ENCODE results near the gene FJX1.
A peak's percentile ranks its signal among the peaks of the same experiment; 100 is the strongest.
"Not testable (repeated sequence)": the region's sequence is repeated elsewhere in the genome, so short reads cannot be mapped to it uniquely, and the experiment has no call there.

The FJX1 gene

DNA sequence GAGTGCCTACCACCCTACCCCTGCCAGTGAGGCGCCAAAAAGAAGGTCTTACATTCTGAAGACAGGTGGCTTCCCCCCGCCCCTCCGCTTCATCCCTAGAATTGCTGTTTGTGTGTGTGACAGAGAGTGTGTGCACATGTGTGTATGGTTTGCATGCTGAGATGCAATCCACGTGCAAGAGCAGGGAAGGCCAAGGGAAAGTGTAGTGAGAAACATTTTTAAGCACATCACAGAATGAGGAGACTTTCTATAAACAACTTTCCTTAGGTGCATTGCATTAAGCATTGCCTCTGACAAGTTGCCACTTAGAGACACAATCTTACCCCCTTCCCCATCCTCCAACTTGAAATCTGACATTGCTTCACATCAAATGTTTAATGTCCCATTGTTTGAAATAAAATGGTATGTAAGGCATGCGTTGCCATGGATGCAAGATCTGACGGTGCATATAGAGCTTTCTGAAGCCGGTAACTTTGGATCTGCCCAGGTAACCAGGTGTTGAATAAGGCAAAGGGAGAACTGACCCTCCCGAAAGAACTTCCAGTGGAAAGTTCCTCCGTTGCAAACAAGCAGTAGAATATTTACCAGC, 21.4 kb downstream of the FJX1 start:
- DNase-seq: no peak

DNA sequence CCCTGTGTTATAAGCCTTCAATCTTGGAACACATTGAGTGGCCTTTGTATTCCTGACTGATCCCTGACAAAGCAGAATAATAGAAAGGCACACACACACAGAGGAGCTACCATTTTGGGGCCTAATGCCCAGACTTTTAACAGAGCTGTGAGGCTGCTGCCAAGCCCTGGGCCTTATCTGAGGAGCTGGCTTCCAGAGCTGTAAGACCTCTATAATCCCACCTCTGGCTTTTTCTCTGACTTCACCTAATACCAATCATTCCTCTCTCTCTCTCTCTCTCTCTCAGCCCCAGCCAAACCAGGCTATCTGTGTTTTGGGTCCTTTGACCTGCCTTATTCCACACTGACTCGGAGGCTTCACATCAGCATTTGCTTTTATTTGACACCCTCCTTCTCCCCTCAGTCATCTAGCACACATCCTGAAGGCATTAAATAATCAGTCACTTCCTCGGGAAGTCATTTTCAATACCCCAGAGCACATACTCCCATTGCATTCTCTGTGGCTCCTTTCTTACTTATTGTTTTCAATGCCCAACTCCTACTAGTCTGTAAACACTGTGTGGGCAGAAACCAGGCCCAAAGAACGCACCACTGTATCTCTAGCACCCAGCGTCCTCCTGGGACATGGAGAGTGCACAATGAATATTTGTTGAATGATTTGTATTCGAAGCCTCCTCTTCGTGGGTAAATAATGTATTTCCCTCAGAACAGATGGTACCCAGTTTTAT, 23.1 kb downstream of the FJX1 start:
- no peak for DNase-seq

DNA sequence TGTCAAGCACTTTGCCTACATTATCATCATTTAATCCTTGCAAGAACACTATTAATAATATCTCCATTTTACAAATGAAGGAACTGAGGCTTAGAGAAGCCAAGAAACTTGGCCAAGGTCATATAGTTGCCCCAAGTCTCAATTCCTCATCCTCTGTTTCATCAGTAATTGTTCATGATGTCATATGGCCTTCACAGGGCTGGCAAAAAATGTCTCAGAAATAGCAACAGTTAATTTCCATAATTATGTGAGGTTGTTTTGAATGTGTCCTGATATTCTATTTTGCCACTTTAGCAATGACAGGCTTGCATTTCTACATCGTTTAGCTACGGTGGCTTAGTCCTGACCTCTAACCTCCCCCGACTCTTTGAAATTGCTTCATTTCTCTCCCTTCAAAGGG, 23.7 kb downstream of the FJX1 start:
- no peak for DNase-seq

DNA sequence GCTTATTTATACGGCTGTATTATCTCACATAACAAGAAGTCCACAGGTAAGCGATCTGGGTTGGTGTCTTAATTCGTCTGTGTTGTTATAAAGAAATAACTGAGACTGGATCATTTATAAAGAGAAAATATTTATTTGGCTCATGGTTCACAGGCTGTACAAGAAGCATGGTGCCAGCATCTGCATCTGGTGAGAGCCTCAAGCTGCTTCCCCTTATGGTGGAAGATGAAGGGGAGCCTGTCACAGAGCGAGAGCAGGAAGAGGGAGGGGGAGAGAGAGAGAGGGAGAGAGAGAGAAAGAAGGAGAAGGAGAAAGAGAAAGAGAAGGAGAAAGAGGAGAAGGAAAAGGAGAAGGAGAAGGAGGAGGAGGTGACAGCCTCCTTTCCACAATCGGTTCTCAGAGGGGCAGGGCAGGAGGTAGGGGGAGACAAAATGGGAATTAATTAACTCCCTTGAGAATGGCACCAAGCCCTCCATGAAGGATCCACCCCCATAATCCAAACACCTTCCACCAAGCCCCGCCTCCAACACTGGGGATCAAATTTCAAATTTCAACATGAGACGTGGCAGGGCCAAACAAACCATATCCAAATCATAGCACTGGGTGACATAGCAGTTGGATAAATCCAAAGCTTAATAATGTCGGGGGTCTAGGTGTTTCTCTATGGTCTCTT, 29.3 kb downstream of the FJX1 start:
- no peak for DNase-seq

DNA sequence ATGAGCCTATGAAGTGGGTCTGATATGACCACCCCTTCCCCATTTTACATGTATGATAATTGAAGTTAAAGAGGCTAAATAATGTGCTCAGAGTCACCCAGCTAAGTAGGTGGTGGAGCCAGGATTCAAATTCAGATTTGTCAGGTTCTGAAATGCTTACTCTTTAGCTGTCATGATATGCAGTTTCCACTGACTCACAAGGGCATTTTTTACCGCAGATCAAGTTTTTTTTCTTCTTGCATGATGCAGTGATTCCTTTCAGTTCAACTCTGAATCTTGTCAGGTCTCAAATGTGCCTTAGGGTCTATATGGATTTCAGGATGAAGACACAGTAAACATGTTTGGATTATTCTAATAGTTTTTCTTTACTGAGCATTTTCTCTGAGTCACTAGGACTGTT, 31.7 kb downstream of the FJX1 start:
- peak; percentile 10 for DNase-seq

DNA sequence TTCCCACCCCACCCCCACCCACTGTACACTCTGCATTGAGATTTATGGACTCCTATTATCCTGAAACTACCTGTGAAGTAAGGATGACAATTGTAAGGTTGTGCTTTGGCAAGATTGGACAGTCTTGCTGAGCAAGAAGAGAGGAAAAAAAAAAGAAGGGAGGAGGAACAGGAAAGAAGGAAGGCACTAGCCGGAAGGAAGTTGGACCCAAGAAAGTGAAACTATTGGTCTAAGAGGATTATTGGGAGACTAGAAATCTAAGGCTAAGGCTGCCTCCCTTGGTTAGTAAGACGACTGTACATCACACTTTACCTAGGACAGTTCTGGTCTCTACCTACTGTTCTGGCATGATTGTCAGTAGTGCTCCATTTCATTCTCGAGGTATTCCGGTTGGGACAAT, 32.2 kb downstream of the FJX1 start:
- no peak for DNase-seq

DNA sequence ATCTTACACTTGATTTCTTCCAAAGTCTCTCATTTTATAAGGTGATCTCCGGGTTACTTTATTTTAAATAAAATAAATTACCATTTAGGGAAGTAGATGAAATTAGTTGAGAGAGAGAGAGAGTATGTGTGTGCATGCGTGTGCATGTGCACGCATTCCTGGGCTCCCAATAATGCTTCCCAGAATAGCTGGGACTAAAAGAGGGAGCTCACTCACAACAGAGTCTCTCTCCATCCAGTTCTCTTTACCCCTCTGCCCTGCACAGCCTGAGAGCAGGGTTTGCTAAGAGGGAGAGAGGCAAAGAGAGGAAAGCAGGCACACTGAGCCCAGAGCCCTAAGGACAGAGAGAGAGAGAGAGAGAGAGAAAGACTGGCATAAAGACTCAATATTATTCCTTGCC, 33.0 kb downstream of the FJX1 start:
- DNase-seq: no peak

DNA sequence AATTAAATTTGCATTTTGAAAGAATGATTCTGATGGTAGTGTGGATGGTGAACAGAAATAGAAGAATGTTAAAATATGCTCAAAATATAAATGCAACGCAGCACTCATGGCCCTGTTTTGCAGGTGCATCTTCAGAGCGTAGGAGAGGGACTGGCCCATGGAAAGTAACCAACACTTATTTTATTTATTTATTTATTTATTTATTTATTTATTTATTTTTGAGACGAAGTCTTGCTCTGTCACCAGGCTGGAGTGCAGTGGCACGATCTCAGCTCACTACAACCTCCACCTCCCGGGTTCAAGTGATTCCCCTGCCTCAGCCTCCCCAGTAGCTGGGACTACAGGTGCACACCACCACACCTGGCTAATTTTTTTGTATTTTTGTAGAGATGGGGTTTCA, 34.5 kb downstream of the FJX1 start:
- not testable (repeated sequence) for DNase-seq

DNA sequence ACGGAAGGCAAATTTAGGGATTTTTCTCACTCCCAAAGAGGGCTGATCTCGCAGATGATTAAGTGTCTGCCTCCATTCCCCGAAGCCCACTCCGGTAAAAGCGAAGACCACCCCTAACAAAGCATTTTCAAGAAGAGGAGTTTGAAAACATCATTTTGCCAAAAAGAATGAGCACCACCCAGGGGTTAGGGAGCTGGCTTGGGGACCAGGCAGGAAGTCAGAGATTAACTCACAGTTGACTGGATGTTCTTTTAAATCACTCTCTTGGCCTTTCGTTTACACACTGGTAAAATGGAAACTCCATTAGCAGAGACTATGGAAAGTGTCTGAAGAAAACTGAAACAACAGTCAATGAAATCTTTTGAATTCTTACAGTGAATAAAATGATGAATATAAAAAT, 36.5 kb downstream of the FJX1 start:
- no peak for DNase-seq

DNA sequence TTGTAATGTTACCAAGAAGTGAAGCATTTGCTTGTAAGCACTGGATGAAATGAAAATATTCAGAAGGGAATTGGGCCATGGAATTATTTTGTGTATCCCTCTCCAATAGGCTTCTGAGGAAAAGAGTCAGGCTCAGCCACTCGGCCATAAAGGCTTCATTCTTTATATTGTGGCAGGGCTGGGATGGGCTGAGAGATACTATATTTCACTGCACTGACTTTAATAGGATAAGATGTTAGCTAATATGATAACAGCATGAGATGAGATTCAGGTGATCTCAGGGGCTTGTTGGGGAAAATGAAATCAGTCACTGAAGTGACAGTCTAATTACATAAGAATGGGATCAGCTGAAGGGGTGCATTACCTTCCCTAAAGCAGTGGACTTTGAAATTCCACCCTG, 37.0 kb downstream of the FJX1 start:
- DNase-seq: no peak

DNA sequence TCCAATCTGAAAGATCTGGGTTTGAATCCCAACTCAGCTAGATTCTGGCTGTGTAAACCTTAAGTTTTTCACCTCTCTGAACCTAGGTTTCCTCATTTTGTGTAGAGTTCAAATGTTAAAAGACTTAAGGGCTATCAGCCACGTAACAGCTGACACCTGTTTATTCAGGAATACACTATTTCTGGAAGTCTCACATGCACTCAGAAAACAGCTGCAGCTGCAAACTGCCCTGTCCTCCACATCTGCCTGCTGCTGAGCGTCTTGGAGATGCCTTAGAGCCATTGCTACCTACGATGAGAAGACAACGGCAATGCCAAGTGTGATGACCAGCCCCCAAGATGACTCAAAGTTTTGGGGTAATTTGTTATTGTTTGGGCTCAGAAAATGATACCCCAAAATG, 37.6 kb downstream of the FJX1 start:
- DNase-seq: no peak

DNA sequence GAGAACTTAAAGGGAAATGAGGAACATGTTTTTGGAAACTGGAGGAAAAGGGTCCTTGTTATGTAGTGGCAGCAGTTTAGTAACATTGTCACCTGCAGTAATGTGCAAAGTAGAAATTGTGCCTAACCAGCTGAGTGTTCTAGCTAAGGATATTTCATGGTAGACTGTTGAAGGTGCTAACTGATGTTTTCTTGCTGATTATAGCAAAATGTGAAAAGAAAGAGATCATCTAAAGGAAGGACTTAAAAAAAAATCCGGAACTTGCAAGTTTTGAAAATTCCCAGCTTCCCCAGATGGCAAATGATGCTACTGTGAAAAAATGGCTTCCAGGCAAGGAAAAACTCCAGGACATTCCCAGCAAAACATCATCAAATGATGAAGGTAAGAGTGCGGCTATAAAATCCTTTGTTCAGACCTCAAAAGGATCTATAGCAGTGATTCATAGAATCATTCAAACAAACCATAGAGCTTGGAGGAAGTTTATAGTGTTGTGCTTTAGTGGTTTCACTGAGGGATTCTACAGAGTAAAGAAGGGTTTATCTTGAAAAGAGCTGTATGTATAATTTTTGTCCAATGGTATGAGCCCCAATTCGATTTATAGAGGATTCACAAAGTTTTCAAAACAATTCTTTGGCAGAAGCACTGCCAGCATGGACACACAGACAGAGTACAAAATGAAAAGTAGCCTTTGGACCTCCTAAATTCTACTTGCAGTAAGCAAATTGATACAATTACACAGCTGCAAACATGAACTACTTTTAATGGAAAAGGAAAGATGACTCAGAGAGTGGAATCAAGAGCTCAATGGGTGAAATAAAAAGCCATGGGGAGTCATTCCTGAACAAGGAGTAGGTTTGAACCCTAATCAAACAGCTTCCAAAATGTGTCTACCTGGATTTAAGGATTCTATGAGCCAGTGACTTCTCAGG, 40.0 kb downstream of the FJX1 start:
- DNase-seq: no peak

DNA sequence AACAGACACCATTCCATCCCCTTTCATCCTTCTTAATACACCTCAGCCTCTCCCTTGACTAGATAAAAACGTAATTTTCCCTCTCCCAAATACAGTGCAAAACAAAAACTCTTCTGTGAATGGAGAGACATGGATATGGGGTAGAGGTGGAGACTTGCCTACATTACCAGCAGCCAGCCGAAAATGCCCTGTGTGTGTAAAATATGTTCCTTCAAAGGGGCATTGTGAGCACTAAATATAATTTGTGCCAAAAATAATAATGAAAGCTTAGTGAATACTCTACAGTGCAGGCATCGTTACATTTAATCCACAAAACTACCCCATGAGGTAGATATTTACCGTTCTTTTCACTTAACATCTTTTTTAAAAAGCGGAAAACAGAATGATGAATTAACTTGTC, 43.3 kb downstream of the FJX1 start:
- no peak for DNase-seq

DNA sequence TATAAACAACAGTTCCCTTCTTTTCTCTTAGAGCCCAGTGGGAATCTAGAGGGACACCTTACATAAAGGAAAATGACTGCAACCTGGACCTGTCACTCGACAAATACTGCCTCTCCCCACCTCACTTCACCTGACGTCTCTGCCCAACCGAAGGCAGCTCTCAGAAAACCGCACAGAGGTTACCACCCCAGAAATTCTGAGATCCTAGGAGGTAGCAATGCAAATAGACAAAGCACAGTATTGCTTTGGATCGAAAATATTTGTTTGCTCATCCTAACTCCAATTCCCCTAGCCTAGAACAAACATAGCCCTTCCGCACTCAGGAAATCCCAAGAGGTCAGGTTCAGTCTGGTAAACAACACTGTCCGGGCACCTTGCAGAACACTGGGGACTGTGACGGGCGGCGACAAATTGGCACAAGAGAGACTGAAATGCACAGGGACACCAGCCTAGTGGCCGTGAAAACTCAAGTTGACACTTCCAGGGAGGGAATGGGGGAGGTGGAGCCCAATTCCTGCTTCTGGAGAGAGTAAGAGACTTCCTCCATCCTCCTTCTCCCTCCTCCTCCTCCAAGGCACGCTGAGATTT, 43.9 kb downstream of the FJX1 start:
- DNase-seq: no peak

DNA sequence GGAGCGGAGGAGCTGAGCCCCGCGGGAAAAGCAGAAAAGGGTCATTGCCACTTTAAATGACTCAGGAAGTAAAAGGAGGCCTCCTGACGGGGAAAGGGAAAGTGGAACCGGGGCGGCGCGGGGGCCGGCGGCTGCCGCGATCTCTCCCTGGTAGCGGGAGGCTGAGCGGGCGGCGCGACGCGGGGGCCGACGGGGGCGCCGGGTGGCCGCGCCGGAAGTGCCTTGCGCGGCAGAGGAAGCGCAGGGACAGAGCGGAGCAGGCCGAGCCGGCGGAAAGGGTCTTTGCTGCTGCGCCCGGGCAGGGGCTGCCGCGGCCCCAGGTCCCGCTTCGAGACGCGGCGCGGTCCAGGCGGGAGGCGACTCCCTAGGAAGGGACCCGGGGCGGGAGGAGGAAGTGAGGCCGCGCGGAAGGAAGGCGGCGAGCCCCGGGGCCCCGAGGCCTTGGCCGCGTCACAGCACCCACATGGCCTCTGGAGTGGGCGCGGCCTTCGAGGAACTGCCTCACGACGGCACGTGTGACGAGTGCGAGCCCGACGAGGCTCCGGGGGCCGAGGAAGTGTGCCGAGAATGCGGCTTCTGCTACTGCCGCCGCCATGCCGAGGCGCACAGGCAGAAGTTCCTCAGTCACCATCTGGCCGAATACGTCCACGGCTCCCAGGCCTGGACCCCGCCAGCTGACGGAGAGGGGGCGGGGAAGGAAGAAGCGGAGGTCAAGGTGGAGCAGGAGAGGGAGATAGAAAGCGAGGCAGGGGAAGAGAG, 44.6 kb downstream of the FJX1 start, which contains the start of gene TRIM44:
TRIM44 (plus strand) TSS at position 127 of the 759 bp plus-strand sequence; CDS start at position 464, 337 bp downstream.
- peak; percentile 83 for DNase-seq

DNA sequence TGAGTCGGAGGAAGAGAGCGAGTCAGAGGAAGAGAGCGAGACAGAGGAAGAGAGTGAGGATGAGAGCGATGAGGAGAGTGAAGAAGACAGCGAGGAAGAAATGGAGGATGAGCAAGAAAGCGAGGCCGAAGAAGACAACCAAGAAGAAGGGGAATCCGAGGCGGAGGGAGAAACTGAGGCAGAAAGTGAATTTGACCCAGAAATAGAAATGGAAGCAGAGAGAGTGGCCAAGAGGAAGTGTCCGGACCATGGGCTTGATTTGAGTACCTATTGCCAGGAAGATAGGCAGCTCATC, 45.1 kb downstream of the FJX1 start:
- DNase-seq: no peak

DNA sequence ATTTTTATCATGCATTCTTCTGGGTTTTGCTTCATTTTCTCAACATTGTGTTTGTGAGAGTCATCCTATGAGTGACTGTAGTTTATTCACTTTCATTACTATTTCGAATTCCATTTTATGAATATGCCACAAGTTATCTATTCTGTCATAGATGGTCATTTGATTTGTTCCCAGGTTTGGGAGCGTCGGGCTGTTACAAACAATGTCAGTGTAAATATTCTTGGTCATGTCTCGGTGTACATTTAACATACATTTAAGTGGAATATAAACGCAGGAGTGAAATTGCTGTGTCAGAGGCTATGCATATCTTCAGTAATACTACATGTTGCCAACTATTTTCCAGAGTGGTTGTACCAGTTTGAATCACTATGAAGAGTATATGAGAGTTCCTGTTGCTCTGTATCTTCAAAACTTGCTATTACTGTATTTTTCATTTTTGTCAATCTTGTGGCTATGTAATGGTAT, 46.7 kb downstream of the FJX1 start:
- DNase-seq: no peak

DNA sequence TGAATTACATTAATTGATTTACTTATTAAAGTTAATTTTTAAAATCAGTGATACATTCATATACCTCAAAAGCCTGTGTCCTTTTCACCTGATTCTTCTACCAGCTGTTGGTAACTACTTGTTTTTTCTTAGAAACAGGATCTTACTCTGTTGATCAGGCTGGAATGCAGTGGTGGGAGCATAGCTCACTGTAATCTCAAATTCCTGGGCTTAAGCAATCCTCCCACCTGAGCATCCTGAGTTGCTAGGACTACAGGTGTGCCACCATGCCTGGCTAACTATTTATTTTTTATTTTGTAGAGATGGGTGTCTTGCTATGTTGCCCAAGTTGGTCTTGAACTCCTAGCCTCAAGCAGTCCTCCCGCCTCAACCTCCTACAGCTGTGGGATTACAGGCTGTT, 49.0 kb downstream of the FJX1 start:
- DNase-seq: no peak

DNA sequence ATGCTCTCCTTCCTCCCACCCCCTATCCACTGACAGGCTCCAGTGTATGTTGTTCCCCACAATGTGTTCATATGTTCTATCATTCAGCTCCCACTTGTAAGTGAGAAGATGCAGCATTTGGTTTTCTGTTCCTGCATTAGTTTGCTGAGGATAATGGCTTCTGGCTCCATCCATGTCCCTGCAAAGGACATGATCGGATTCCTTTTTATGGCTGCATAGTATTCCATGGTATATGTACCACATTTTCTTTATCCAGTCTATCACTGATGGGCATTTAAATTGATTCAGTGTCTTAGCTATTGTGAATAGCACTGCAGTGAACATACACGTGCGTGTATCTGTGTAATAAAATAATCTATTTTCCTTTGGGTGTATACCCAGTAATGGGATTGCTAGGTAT, 50.1 kb downstream of the FJX1 start:
- not testable (repeated sequence) for DNase-seq

Measured in activated CD4-positive, alpha-beta T cell treated with anti-CD3 and anti-CD28 coated beads, Interleukin-2, Interleukin-6, amounts not matched to agents 100 ng/mL and 50 ng/mL, durations not matched to agents 16 hours and 8 hours (primary cell).